A673 (cell line): Measurements from ENCODE around the gene UBL7. TPM values are rescaled to one million over a fixed set of nuclear protein-coding genes. Genes with fewer than 3 reads are reported as not detected.

ENCODE experiments used
- BruUV-seq: library from RNA; stranded (reverse); fragments of 400-500 nt; replicated peaks from 2 replicates; lab custom pipeline; 2021; lab: Mats Ljungman, UMichigan
- CTCF ChIA-PET: fragments of 300-600 bp; sonication (Branson Sonifier 250); formaldehyde crosslinking; loops from one replicate; lab custom pipeline; 2022; ENCODE audit warnings: antibody characterized with exemption; lab: Charles Lee
- POLR2A ChIA-PET: fragments of 300-600 bp; sonication (Branson Sonifier 250); formaldehyde crosslinking; loops from one replicate; lab custom pipeline; 2022; ENCODE audit warnings: antibody characterized with exemption; ENCODE audit not compliant: low non-redundant PET; lab: Charles Lee
- DNase-seq: peaks from one replicate; pipeline ENCODE4 v3.0.0-alpha.2; 2015; ENCODE audit warnings: low spot score
- H3K27ac ChIP-seq: fragments of 200-600 bp; sonication (generic); 2 replicates; pipeline ENCODE4 v1.5.1; 2016; ENCODE audit warnings: mixed run types, low read depth, mild to moderate bottlenecking, mixed read lengths, antibody characterized with exemption, low read length; ENCODE audit not compliant: poor library complexity, severe bottlenecking
- H3K27me3 ChIP-seq: fragments of 200-600 bp; sonication (generic); replicated peaks from 2 replicates; pipeline ENCODE4 v1.6.1; 2017; ENCODE audit warnings: mixed run types, low read depth, mild to moderate bottlenecking, mixed read lengths, antibody characterized with exemption, low read length; ENCODE audit not compliant: insufficient read depth, poor library complexity
- H3K36me3 ChIP-seq: fragments of 200-600 bp; sonication (generic); 2 replicates; pipeline ENCODE4 v1.6.1; 2016; ENCODE audit warnings: mixed run types, mild to moderate bottlenecking, mixed read lengths, antibody characterized with exemption, low read length; ENCODE audit not compliant: insufficient read depth, poor library complexity, severe bottlenecking
- H3K4me1 ChIP-seq: fragments of 200-600 bp; sonication (generic); 2 replicates; pipeline ENCODE4 v1.6.1; 2017; ENCODE audit warnings: mixed run types, mild to moderate bottlenecking, mixed read lengths, antibody characterized with exemption, low read length; ENCODE audit not compliant: insufficient read depth, poor library complexity, severe bottlenecking
- H3K4me3 ChIP-seq: fragments of 200-600 bp; sonication (generic); 2 replicates; pipeline ENCODE4 v1.5.1; 2016; ENCODE audit warnings: low read depth, mixed run types, mild to moderate bottlenecking, mixed read lengths, low read length; ENCODE audit not compliant: poor library complexity, severe bottlenecking
- H3K9me3 ChIP-seq: fragments of 200-600 bp; sonication (generic); 2 replicates; pipeline ENCODE4 v1.6.1; 2016; ENCODE audit warnings: mixed run types, low read depth, mild to moderate bottlenecking, mixed read lengths, antibody characterized with exemption, low read length; ENCODE audit not compliant: poor library complexity, severe bottlenecking
- CTCF ChIP-seq: fragments of 300-800, 200-600 bp; sonication (generic); conservative IDR thresholded peaks from 2 replicates; pipeline ENCODE4 v1.5.1; 2017; ENCODE audit warnings: low read depth, mild to moderate bottlenecking, antibody characterized with exemption, low read length, moderate library complexity, mixed read lengths
- EZH2 ChIP-seq: fragments of 200-600 bp; sonication (generic); IDR thresholded peaks from 2 replicates; pipeline ENCODE4 v1.6.1; 2017; ENCODE audit warnings: borderline replicate concordance, low read depth, mild to moderate bottlenecking, mixed read lengths, antibody characterized with exemption, low read length; ENCODE audit not compliant: poor library complexity, severe bottlenecking
- intact Hi-C: fragments of 100-400 bp; cut with micrococcal nuclease; formaldehyde crosslinking; loops from one replicate; pipeline ENCODE4 v1.10.0; 2022; ENCODE audit not compliant: unreplicated experiment
- total RNA-seq: library from RNA; stranded (reverse); gene quantifications from 2 replicates; pipeline ENCODE4 v1.2.3, GENCODE V29; 2021

The UBL7 gene
- total RNA-seq, 1 experiment from 2014 or later: 72.5 TPM

GRCh38 chr15:74424901-74425528 lies 35.9 kb downstream of the UBL7 start:
- no peaks in the 10 kb centered on the region for H3K27me3 ChIP-seq
- H3K27ac ChIP-seq: no peak overlapping the region
- intact Hi-C loops: no loop called here
- no peaks in the 10 kb centered on the region for H3K9me3 ChIP-seq
- CTCF ChIA-PET: no interaction called here
- no peak overlapping the region for H3K4me3 ChIP-seq
- DNase-seq: no peak
- H3K4me1 ChIP-seq: no peaks in the 10 kb centered on the region
- H3K36me3 ChIP-seq: no peaks in the 10 kb centered on the region
- BruUV-seq: no TSS peak
- POLR2A ChIA-PET: no interaction called here
- TF ChIP-seq CTCF (no peak), EZH2 (no peak)

- Histone ChIP-seq H3K9me3 (no peaks in the 10 kb centered on the region), H3K36me3 (no peaks in the 10 kb centered on the region), H3K27me3 (no peaks in the 10 kb centered on the region), H3K27ac (no peak overlapping the region), H3K4me3 (no peak overlapping the region), H3K4me1 (no peaks in the 10 kb centered on the region)
- TF ChIP-seq EZH2 (no peak), CTCF (no peak)
- DNase-seq: no peak
- POLR2A ChIA-PET: no interaction called here
- BruUV-seq: no TSS peak
- intact Hi-C loops: no loop called here
- CTCF ChIA-PET: interaction anchor here (0.6 kb wide), 1 partner anchor 10 kb away, joined by 7 read pairs; no protein-coding TSS in a partner anchor
These were observed 37.3 kb downstream of the UBL7 start for GRCh38 chr15:74423431-74424257.

GRCh38 chr15:74422652-74423430 lies 38.1 kb downstream of the UBL7 start:
- H3K27ac ChIP-seq: no peak overlapping the region
- no TSS peak for BruUV-seq
- H3K4me1 ChIP-seq: no peaks in the 10 kb centered on the region
- TF ChIP-seq EZH2 (no peak), CTCF (no peak)
- ChIA-PET CTCF (interaction anchor here (0.6 kb wide), 1 partner anchor 10 kb away, joined by 7 read pairs; no protein-coding TSS in a partner anchor), POLR2A (no interaction called here)
- H3K4me3 ChIP-seq: no peak overlapping the region
- H3K9me3 ChIP-seq: no peaks in the 10 kb centered on the region
- no peaks in the 10 kb centered on the region for H3K27me3 ChIP-seq
- intact Hi-C loops: no loop called here
- no peaks in the 10 kb centered on the region for H3K36me3 ChIP-seq
- no peak for DNase-seq
